ENCODE results near the gene SH3BGRL3. TPM values are rescaled to one million over a fixed set of nuclear protein-coding genes. Genes with fewer than 3 reads are reported as not detected.

SH3BGRL3 gene
- polyA plus RNA-seq, 1 donor from 2014 or later: 12.8 TPM

GRCh38 chr1:26289158-26290059 is 9.5 kb downstream of the SH3BGRL3 start:
- no peak for TF ChIP-seq CTCF (IDR thresholded peaks at IDR 0.05; ENCODE audit: poor library complexity, severe bottlenecking)
- no peak for TF ChIP-seq MXI1 (conservative IDR thresholded peaks at IDR 0.05; ENCODE audit: poor library complexity, severe bottlenecking)
- TF ChIP-seq RAD21 (conservative IDR thresholded peaks at IDR 0.05): no peak
- TF ChIP-seq POLR2AphosphoS5 (IDR thresholded peaks at IDR 0.05): no peak
- TF ChIP-seq SMC3 (conservative IDR thresholded peaks at IDR 0.05; ENCODE audit: poor library complexity): no peak
- TF ChIP-seq REST (IDR thresholded peaks at IDR 0.05; ENCODE audit: borderline replicate concordance): no peak
- TF ChIP-seq EP300 (conservative IDR thresholded peaks at IDR 0.05; ENCODE audit: poor library complexity, severe bottlenecking): no peak
- TF ChIP-seq TAF1 (IDR thresholded peaks at IDR 0.05; ENCODE audit: low read depth): no peak
- TF ChIP-seq EZH2 (IDR thresholded peaks at IDR 0.05; ENCODE audit: borderline replicate concordance, insufficient read depth, low read length, poor library complexity, severe bottlenecking): no peak
- H3K9me3 ChIP-seq (ENCODE audit: low read length): no peaks in the 10 kb centered on the region
- H3K9ac ChIP-seq (ENCODE audit: low read length): no peak overlapping the region

GRCh38 chr1:26290122-26290881 is 10.4 kb downstream of the SH3BGRL3 start:
- no peaks in the 10 kb centered on the region for H3K36me3 ChIP-seq (ENCODE audit: insufficient read depth, low read length)
- H3K27me3 ChIP-seq (ENCODE audit: insufficient read depth, low read depth, low read length): no peaks in the 10 kb centered on the region
- no peak overlapping the region for H3K9ac ChIP-seq (ENCODE audit: low read length)
- H3K79me2 ChIP-seq (replicated peaks; ENCODE audit: insufficient read depth, low read length): no peaks in the 10 kb centered on the region
- no peak overlapping the region for H3K4me2 ChIP-seq (ENCODE audit: low read length)
- H3K4me3 ChIP-seq (ENCODE audit: low read length): no peak overlapping the region
- no peak overlapping the region for H3K27ac ChIP-seq (ENCODE audit: low read length)
- no peaks in the 10 kb centered on the region for H3F3A ChIP-seq (ENCODE audit: insufficient read depth, low read length, poor library complexity, severe bottlenecking)
- H4K20me1 ChIP-seq (ENCODE audit: insufficient read depth): no peaks in the 10 kb centered on the region
- TF ChIP-seq CTCF (IDR thresholded peaks at IDR 0.05; ENCODE audit: poor library complexity, severe bottlenecking): no peak
- no peak for TF ChIP-seq SMC3 (conservative IDR thresholded peaks at IDR 0.05; ENCODE audit: poor library complexity)
- TF ChIP-seq TAF1 (IDR thresholded peaks at IDR 0.05; ENCODE audit: low read depth): no peak
- TF ChIP-seq EZH2 (IDR thresholded peaks at IDR 0.05; ENCODE audit: borderline replicate concordance, insufficient read depth, low read length, poor library complexity, severe bottlenecking): no peak
- no peak for TF ChIP-seq MXI1 (conservative IDR thresholded peaks at IDR 0.05; ENCODE audit: poor library complexity, severe bottlenecking)
- no peak for TF ChIP-seq POLR2AphosphoS5 (IDR thresholded peaks at IDR 0.05)
- no peak for TF ChIP-seq RAD21 (conservative IDR thresholded peaks at IDR 0.05)
- no peak for TF ChIP-seq EP300 (conservative IDR thresholded peaks at IDR 0.05; ENCODE audit: poor library complexity, severe bottlenecking)
- no peak for TF ChIP-seq REST (IDR thresholded peaks at IDR 0.05; ENCODE audit: borderline replicate concordance)
- H3K9me3 ChIP-seq (ENCODE audit: low read length): no peaks in the 10 kb centered on the region
- no peaks in the 10 kb centered on the region for H3K9me2 ChIP-seq (ENCODE audit: insufficient read depth, low read length)
- no peak overlapping the region for H2AFZ ChIP-seq (ENCODE audit: low read depth, low read length)

More at GRCh38 chr1:26289158-26290059, 9.5 kb downstream of the SH3BGRL3 start:
- no peak overlapping the region for H3K4me3 ChIP-seq (ENCODE audit: low read length)
- no peak overlapping the region for H2AFZ ChIP-seq (ENCODE audit: low read depth, low read length)
- no peaks in the 10 kb centered on the region for H3K79me2 ChIP-seq (replicated peaks; ENCODE audit: insufficient read depth, low read length)
- no peaks in the 10 kb centered on the region for H3F3A ChIP-seq (ENCODE audit: insufficient read depth, low read length, poor library complexity, severe bottlenecking)
- H3K27me3 ChIP-seq (ENCODE audit: insufficient read depth, low read depth, low read length): no peaks in the 10 kb centered on the region
- H3K4me2 ChIP-seq (ENCODE audit: low read length): no peak overlapping the region
- H4K20me1 ChIP-seq (ENCODE audit: insufficient read depth): no peaks in the 10 kb centered on the region
- H3K9me2 ChIP-seq (ENCODE audit: insufficient read depth, low read length): no peaks in the 10 kb centered on the region
- H3K27ac ChIP-seq (ENCODE audit: low read length): no peak overlapping the region
- H3K36me3 ChIP-seq (ENCODE audit: insufficient read depth, low read length): no peaks in the 10 kb centered on the region
